SW 1271 (cell line): ENCODE measurements around the gene KCNC3.
A peak's percentile ranks its signal among the peaks of the same experiment; 100 is the strongest.

Experiments
- DNase-seq, 2 experiments: peaks; one replicate each; lab custom pipeline; 2025; lab: John Stamatoyannopoulos, UW

KCNC3 gene

GRCh38 chr19:50311723-50312635 lies 17.2 kb downstream of the KCNC3 start:
- peak; percentile 31 to 52 for DNase-seq

DNA sequence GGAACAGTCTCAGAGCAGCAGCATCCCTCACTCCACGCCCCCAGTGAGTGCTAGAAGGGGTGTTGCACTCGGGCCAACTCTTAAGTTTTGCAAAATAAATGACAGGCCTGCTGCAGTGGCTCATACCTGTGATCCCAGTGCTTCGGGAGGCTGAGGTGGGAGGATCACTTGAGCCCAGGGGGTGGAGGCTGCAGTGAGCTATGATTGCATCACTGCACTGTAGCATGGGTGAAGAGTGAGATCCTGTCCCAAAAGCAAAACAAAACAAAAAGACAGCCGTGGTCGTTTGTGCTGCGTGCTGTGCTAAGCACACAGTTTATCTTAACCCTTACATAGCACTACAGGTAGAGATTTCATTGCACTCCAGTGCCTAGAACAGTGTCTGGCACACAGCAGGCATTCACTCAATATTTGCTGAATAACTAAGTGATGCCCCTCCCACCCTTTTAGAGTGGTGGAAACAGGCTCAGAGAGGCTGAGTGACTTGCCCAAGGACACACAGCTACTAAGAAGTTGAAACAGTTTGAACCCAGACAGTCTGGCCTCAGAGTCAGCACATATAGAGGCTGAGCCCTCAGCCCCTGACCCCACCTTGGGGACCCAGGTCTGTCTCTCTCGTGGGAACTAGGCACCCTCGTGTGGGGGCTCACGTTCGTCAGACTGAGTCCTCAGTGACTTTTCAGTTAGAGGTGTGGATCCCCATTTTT lies 18.3 kb downstream of the KCNC3 start:
- DNase-seq, result no peak

GRCh38 chr19:50309396-50310125 lies 19.6 kb downstream of the KCNC3 start:
- no peak for DNase-seq

DNA sequence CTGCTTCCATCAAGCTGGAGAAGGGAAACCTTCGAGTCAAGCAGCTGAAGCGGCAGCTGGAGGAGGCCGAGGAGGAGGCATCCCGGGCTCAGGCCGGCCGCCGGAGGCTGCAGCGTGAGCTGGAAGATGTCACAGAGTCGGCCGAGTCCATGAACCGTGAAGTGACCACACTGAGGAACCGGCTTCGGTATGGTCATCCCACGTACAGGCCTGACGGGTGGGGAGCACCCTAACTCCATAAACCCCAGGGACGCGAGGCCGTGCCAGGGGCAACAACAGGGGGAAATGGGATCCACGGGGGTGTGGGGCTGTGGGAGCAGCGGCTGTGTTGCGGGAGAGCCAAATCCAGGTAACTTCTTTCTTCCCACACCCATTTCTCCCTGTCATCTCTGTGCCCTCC lies 20.2 kb downstream of the KCNC3 start:
- no peak for DNase-seq

GRCh38 chr19:50303558-50303957 lies 25.6 kb downstream of the KCNC3 start:
- no peak for DNase-seq

DNA sequence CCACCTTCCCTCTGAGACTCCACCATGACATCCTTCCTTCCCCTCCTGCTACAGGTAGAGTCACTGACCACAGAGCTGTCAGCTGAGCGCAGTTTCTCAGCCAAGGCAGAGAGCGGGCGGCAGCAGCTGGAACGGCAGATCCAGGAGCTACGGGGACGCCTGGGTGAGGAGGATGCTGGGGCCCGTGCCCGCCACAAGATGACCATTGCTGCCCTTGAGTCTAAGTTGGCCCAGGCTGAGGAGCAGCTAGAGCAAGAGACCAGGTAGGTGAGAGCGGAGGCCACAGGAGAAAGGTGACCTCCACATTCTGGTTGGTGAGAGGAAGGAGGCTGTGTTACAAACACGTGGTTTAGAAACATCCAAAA lies 27.6 kb downstream of the KCNC3 start:
- DNase-seq, result no peak

GRCh38 chr19:50300814-50301606 lies 28.2 kb downstream of the KCNC3 start:
- peak in 1 of 2 experiments; percentile 49 for DNase-seq

DNA sequence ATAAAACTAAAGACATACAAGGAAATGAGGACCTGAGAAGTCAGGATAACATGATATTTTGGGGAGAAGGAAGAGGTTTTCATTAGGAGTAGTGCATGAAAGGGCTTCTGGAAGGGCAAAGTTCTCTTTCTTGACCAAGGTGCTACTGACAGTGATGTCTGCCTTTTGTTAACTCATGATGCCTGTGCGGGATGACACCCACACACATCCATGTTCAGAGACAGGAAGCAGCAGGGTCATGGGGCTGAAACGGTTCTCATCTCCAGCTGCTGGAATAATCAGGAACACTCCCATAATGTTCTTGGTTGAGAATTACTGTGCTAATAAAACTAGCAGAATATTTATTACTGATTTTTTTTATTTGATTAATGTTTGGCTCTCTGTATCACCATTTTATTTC lies 29.1 kb downstream of the KCNC3 start:
- DNase-seq, result no peak

GRCh38 chr19:50293263-50294004 lies 35.7 kb downstream of the KCNC3 start:
- DNase-seq, result no peak

- DNase-seq, result no peak
Observed at GRCh38 chr19:50292216-50292827, 36.9 kb downstream of the KCNC3 start.

DNA sequence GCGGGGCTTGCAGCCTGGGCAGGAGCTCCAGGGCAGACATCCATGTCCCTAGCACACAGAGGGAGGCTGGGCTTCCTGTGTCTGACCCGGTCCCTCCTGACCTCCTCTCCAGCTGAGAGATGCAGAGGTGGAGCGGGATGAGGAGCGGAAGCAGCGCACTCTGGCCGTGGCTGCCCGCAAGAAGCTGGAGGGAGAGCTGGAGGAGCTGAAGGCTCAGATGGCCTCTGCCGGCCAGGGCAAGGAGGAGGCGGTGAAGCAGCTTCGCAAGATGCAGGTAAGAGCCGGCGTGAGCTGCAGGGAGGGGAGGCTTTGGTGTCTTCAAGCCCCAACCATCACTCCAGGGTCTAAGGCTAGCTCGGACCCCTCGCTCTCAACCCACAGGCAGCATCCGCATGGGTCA lies 38.4 kb downstream of the KCNC3 start:
- DNase-seq, result no peak

DNA sequence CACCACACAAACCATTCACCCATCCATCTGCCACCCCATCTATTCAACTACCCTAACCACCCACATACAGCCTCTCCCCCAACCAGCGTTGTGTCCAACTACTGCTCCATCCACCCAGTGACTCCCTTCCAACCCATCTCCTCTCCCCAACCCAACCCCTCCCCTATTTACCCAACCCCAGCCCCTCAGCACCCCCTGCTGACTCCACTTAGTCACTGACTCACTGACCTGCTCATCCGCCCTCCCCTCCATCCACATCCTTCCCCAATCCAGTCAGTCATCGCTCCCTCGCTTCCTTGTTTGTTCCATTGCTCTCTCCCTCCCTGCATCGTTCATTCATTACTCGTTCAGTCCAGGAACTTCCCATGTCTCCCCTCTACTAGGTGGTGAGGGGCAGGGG lies 39.2 kb downstream of the KCNC3 start:
- DNase-seq, result no peak

- DNase-seq, result no peak
Observed at GRCh38 chr19:50288954-50289353, 40.2 kb downstream of the KCNC3 start.

DNA sequence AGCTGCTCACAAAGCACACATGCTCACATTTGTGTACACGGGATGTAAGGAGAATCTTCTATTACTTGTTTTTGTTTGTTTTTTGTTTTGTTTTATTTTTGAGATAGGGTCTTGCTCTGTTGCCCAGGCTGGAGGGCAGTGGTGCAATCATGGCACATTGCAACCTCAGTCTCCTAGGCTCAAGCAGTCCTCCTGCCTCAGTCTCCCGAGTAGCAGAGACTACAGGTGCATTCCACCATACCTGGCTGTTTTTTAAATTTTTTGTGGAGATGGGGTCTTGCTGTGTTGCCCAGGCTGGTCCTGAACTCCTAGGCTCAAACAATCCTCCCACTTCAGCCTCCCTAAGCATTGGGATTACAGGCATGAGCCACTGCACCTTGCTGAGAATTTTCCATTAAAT lies 41.8 kb downstream of the KCNC3 start:
- no peak for DNase-seq

- DNase-seq, result no peak
Observed at GRCh38 chr19:50286443-50286842, 42.7 kb downstream of the KCNC3 start.

- no peak for DNase-seq
Observed at GRCh38 chr19:50285833-50286232, 43.3 kb downstream of the KCNC3 start.

DNA sequence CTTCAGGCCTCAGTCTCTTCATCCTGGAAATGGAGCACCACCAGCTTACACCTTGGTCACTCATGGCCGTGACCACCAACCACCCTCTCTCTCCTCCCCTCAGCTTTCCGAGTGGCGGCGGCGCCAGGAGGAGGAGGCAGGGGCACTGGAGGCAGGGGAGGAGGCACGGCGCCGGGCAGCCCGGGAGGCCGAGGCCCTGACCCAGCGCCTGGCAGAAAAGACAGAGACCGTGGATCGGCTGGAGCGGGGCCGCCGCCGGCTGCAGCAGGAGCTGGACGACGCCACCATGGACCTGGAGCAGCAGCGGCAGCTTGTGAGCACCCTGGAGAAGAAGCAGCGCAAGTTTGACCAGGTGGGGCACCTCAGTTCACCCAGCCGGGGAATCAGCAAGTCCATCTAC lies 47.7 kb downstream of the KCNC3 start:
- DNase-seq, result no peak

DNA sequence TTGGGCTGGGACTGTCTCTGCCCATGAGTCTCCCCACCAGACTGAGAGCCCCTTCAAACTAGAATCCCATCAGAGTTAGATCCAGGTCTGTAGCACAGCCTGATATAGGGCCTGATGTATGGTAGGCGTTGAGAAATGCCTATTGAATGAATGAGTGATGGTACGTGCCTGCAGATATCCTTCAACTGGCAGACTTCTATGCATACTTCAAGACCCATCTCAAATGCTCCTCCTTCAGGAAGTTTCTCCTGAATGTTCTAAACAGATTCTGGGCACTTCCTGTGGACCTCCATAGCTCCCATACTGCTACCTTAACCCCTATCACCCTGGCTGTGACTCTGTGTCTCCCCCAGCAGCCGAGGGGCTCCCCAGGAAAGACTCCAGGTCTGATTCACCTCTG lies 48.2 kb downstream of the KCNC3 start:
- DNase-seq, result no peak

GRCh38 chr19:50280074-50280473 lies 49.1 kb downstream of the KCNC3 start:
- DNase-seq, result no peak

- no peak for DNase-seq
Observed at GRCh38 chr19:50277966-50278580, 51.1 kb downstream of the KCNC3 start.
